HG03460 (cell line): ENCODE measurements around the gene PLEKHG4.

ENCODE experiments used
- ATAC-seq: cut with Tn5 transposase; IDR thresholded peaks from one replicate; pipeline ENCODE4 v1.9.1; 2021; ENCODE audit not compliant: unreplicated experiment

Gene PLEKHG4

DNA sequence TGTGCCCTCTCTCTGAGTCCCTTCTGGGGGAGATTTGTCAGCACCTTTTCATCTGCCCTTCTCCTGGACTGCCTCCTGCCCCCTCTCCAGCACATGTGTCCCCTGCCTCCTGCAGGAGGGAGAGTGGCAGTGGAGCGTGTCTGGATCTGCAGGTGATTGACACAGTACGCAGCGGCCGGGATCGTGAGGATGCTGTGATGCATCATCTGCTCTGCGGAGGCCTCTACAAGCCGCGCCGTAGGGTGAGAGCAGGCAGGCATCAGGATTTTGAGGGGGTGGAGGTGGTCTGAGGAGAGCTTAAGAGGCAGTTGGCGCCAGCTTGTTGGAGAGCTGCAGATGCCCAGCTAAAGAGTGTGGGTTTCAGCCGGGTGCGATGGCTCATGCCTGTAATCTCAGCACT is 19.6 kb upstream of the PLEKHG4 start:
- no peak for ATAC-seq

DNA sequence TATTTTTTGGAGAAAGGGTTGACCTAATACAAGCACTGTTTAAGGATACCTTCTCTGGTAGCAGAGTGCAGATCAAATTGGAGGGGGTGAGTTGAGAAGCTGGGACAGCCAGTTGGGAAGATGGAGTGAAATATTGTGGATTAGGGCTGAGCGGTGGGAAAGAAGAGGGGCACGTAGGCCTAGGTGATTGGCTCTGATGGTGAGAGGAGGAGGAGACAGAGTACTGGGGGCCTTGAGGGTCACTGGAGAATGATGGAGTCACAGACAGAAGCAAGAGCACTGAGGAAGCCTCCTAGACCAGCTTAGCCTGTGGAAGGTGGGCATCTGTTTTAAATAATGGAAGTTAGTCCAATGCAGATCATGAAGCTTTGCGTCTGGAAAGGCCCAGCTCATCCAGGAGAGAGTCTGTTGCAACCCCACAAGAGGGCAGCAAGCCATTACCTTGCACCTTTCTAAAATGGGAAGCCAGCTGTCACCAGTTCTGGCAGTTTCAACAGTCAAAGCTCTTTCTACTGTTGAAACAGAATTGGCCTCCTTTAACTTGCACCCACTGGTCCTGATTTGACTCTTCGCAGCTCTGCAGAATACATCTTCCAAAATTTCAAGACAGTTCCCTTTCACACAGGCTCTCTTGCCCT is 18.8 kb upstream of the PLEKHG4 start:
- ATAC-seq = no peak

DNA sequence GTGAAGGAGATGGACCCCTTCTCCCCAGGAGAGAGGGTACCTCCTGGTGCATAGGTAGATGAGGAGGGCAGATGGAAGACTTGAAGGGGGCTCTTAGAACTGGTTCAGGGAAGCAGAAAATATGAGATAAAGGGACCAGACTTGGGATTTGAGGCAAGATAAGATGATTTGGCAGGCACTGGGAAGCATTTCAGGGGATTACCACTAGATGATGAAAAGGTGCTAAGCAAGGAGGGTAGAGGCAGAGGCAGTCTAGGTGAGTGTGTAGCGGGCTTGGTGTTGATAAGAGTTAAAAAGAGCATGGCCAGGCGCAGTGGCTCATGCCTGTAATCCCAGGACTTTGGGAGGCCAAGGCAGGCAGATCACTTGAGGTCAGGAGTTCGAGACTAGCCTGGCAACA is 16.1 kb upstream of the PLEKHG4 start:
- no peak for ATAC-seq

DNA sequence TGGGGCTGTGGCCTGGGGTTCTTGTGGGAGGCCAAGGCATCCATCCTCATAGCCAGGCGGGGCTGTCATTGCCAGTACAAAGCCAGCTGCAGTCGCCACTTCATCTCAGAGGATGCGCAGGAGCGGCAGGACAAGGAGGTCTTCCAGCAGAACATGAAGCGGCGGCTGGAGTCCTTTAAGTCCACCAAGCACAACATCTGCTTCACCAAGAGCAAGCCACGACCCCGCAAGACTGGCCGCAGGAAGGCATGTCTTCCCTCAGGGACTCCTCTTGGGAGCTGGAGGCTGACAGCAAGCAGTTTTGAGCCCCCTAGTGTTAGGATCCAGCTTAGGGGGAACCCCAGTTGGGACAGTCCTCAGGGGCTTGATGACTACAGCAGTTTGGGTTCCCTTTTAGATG is 15.1 kb upstream of the PLEKHG4 start:
- ATAC-seq = no peak

DNA sequence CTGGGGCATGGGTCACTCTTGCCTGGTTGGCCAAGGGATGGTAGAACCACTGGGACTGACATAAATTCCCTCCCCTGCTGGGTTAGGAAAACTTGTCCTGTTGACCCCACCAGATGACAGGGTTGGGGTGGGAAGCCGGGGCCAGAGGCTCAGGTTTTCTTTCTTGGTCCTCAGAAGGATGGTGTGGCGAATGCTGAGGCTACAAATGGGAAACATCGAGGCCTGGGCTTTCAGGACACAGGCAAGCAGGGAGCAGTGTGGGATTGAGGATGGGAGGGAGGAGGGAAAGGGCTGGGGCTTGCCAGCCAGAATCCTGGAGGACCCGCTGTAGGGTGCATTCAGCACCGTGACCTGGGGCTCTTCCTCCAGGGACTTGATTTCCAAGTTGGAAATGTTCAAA is 14.5 kb upstream of the PLEKHG4 start:
- ATAC-seq = no peak

DNA sequence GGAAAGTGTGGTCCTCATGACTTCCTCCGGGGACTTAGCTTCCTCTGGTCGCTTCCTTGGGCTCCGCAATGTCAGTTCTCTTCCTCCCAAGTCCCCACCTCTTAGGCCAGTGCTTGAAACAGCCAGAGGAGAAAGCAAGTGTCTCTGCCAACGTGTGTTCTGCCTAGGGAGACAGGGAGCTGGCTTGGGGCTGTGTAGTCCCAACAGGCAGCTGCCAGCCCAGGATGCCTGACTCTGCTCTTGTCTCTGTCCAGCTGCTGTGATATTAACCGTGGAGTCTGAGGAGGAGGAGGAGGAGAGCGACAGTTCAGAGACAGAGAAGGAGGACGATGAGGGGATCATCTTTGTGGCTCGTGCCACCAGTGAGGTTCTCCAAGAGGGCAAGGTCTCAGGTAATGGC is 13.5 kb upstream of the PLEKHG4 start:
- no peak for ATAC-seq

DNA sequence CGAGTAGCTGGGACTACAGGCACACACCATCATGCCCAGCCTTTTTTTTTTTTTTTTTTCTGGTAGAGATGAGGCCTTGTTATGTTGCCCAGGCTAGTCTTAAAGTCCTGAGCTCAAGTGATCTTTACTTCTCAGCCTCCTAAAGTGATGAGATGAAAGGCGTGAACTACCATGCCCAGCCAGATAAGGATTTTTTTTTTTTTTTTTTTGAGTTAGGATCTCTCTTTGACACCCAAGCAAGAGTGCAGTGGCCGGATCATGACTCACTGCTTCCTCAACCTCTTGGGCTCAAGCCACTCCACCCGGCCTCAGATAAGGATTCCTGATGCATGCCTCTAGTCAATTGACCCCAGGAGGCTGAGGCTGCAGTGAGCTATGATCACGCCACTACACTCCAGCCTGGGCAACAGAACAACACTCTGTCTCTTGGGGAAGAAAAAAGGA is 11.2 kb upstream of the PLEKHG4 start:
- ATAC-seq = no peak

DNA sequence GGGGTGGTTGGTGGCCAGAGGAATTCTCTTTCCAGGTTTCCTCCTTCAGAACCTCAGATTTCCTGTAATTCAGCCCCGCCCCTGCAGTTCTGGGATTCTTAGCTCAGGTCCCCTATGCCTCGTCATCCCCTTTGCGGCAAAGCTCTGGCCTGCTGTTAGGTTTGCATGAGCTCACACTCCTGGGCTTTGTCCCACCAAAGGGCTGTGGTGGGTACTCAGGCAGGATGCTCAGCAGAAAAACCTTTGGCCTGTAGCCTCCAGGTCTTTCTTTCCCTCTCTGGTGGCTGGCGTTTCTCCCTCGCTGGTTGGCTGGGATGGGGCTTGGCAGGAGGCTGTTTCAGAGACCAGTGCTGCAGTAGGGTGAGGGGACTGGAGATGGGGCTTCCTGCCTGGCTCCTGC is 9.6 kb upstream of the PLEKHG4 start:
- no peak for ATAC-seq

DNA sequence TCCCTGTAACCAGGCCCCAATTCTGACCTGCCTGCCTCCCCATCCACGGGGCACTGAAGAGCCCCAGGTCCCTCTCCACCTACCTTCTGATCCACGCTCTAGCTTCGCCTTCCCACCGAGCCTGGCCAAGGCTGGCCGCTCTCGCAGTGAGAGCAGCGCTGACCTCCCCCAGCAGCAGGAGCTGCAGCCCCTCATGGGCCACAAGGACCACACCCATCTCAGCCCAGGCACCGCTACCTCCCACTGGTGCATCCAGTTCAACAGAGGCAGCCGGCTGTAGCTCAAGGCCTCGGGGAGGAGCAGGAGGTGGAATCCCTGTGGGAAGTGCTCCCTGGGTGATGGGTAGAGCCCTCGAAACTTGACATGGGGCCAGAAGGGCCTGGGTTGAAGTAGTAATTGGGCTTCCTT is 8.4 kb upstream of the PLEKHG4 start:
- no peak for ATAC-seq

DNA sequence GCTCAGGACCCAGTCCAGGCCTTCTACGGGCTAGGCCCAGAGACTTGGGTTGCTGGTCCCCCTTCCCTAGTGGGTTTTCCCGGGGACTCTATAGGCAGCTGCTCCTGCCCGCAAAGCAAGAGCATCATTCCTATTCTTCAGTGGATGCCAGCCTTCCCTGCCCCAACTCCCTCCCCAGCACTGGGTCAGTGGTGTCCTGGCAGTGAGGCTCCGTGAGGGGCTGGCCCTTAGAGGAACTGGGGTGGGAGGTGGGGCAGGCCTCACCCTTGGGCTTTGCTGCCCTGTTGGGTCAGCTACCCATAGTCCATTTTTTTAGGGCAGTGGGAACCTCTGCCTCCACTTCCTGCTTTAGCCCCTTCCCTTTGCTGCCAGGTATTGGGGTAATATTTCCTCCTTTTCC is 7.9 kb upstream of the PLEKHG4 start:
- no peak for ATAC-seq

DNA sequence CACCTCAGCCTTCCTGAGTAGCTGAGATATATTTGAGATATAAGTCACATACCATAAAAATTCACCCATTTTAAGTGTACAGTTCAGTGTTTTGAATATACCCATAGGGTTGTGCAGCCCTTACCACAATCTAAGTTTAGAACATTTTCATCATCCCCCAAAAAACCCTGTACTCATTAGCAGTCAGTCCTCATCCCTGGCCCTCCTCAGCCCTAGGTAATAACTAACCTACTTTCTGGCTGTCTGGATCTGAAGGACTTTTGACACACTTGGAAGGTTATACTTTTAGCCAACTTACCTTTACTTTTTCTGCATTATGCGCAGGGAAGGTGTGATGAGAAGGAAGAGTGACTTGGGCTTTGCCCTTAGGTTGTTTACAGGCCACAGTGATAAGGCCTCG is 4.0 kb upstream of the PLEKHG4 start:
- no peak for ATAC-seq

DNA sequence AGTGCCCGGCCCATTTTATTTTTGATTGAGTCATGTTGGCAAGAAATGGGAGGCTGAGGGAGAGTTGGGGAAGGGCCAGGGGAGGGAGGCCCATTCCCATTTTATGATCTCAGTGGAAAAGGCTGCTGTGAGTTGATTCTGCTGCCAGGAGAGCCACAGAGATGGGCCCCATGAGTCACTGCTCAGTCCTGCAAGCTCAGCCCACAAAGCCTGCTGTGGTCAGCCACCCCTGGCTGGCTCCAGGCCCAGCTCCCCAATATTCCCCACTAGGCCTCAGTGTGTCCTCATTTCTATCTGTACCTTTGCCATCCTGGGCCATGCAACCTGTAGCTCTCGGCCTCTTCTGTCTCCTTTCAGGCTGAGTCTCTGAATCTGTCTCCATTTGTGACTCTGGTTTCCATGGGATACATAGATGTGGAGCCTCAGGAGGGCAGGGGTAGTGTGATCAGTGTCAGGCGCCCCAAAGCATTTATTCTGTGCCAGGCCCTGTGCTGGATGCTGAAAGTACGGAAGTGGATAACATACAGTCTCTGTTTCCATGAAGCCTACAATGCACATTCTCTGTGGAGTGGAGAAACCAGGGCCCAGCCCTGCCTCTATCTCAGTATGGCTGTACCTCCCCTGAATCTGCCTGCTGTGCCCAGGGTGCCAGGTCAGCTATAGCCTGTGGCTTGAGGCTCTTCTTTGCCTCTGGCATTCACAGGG is 1.9 kb upstream of the PLEKHG4 start:
- no peak for ATAC-seq

DNA sequence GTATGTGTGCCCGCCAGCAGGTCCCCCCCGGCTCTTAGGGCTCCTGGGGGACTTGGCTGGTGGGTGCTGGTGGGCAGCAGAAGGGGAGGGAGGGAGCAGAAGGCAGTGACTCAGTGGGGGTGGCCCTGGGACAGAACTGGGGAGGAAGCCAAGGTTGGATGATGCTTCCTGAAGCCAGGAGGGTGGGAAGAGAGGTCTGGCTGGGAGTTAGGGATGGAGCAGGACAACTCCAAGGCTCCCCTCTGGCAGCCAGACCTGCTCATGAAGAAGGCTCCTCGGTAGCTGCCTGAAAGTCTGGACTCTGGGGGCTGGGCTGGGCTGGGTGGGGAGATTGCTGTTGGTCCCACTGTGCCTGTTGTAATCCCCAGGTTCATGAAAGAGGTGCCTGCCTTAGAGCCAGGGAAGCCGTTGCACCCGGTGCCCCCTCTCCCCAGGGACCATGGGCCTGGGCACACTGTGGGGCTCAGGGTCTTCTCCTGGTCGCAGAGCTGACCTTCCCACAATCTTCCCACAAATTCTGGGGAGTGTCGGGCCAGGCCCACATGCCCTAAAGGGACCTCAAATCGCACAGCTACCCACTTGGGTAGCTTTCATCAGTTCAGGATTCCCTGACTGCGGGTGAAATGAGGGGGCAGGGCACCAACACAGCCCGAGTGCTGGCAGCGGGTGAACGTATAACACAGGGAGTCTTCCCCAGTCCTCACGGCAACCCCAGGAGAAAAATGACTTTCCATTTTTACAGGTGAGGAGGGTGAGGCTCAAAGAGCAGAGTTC is 1.1 kb upstream of the PLEKHG4 start:
- no peak for ATAC-seq

DNA sequence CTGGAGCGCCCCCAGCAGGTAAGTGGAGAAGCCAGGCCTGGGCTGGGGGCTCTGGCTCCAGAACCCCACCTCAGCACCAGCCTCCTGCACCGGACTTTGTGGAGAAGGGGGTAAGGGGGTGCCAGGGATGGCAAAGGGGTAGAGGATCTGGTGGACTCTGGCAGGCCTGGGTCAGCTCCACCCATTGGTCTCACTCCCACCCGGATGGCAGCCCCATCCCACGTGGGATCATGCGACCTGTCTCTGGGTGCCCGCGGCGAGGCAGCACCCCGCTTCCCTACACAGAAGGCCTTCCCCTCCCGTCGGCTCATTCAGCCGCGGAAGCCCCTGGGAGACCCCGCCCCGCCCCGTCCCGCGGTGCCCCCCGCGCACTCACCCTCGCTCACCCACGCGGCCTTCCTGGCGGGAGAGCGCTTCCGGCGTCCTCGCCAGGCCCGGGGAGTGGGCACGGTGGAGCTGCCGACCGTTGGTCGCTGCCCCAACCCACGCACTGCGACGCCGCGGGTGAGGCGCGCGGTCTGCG is 498 bp upstream of the PLEKHG4 start:
- ATAC-seq = peak; percentile 48

DNA sequence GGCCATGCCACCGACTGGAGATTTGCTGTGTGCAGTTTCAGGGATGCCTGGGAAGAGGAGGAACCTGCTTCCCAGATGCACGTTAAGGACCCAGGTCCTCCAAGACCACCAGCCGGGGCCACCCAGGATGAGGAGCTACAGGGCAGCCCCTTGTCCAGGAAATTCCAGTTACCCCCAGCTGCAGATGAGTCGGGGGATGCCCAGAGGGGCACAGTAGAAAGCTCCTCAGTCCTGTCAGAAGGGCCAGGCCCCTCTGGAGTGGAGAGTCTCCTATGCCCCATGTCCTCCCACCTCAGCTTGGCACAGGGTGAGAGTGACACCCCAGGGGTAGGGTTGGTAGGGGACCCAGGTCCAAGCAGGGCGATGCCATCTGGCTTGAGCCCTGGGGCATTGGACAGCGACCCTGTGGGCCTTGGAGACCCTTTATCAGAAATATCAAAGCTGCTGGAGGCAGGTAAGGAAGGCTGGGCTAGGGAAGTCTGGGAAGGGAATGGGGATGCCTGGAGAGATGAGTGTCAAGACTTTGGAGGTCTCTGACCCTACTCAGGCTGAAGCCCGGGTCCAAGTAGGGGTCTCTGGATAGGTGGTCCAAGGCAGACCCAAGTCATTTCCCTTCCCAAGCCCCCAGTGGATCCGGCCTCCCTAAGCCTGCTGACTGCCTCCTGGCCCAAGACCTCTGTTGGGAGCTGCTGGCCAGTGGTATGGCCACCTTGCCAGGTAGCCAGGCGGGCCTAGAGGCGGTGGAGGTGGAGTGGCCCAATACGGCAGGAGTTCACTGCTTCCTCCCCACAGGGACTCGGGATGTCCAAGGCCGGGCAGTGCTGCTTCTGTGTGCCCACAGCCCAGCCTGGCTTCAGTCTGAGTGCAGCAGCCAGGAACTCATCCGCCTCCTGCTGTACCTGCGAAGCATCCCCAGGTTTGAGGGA is 1.0 kb downstream of the PLEKHG4 start:
- ATAC-seq = no peak

DNA sequence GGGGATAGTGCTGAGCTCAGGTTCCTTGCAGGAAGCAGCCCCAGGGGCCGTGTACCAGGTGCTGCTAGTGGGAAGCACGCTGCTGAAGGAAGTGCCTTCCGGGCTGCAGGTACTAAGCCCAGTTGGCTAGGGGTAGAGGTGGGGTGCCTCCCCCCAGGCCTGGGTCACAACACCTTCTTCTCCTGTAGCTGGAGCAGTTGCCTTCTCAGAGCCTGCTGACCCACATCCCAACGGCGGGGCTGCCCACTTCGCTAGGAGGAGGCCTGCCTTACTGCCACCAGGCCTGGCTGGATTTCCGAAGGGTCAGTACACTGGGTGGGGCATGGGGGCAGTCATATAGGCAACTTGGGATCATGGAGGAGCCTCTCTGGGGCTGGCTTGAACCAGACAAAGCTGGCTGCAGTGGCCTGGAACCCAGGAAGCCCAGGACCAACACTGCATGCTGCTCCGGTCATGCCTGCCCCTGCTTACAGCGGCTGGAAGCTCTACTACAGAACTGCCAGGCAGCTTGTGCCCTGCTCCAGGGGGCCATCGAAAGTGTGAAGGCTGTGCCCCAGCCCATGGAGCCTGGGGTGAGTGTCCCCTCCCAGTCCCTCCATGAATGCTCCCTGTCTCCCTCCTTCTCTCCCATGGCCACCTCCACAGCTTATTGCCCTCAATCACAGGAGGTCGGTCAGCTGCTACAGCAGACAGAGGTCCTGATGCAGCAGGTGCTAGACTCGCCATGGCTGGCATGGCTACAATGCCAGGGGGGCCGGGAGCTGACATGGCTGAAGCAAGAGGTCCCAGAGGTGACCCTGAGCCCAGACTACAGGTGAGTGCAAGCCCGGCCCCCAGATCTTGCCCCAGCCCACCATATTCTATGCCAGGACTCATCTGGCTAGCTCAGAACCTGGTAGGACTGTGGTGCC is 2.5 kb downstream of the PLEKHG4 start:
- ATAC-seq = no peak

DNA sequence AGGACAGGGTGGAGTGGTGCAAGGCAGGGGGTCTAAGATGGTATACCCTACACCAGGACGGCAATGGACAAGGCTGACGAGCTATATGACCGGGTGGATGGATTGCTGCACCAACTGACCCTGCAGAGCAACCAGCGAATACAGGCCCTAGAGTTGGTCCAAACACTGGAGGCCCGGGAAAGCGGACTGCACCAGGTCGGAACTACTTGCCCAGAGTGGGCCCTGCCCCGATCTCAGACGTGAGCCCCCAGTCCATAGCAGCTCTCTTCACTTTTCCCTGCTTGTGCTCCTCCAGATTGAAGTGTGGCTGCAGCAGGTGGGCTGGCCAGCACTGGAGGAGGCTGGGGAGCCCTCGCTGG is 3.1 kb downstream of the PLEKHG4 start:
- no peak for ATAC-seq

DNA sequence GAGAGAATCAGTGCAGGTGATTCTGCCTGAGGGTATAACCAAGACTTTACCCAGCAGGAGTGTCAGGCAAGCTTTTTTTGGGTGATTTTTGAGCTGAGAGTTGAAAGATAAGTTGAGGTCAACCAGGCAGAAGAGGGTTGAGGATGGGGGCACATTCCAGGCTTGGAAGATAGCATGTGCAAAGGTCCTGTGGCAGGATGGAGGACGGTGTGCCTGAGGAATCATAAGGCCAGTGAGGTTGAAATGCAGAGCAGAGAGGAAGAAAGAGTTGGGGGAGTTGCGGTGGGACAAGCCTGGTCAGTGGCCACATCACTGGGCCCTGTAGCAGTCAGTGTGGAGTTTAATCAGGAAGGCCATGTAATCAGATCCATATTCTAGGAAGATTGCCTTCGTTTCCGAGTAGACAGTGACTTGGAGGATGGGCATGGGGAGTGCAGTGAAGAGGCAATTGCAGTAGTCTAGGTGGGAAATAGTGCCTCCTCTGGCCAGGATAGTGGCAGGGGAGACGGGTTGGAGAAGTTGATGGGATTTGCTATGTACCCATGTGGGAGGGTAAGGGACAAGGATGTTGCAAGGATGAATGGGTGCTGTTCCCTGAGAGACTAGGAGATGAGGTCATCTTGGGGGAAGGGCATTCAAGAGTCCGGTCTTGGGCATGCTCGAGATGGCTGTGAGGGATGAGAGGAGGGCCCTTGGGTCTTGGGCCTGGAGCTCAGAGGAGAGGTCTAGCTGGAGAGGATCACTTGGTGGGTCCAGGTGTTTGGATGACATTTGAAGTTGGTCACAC is 3.9 kb downstream of the PLEKHG4 start:
- ATAC-seq = no peak
